ENCODE data around the gene RFX7.

GRCh38 chr15:56105855-56106254 lies 137.8 kb downstream of the RFX7 start:
- TF ChIP-seq POLR2A (IDR thresholded peaks at IDR 0.05) (no peak), CTCF (IDR thresholded peaks at IDR 0.05) (no peak)
